AG04449 (cell line): ENCODE data around the gene DOCK1.

Experiments
- CTCF ChIA-PET: fragments of 350-600 bp; formaldehyde crosslinking; extraction: SDS; loops from one replicate; lab custom pipeline; 2021; ENCODE audit warnings: antibody characterized with exemption; lab: Yijun Ruan, JAX
- POLR2A ChIA-PET: fragments of 400-600, 350-600 bp; formaldehyde crosslinking; extraction: SDS; loops from one replicate; lab custom pipeline; 2020; ENCODE audit warnings: antibody characterized with exemption, inconsistent platforms; lab: Yijun Ruan, JAX
- DNase-seq: peaks from one replicate; pipeline ENCODE4 v3.0.0-alpha.2; 2010; ENCODE audit warnings: low read depth, low spot score
- H3K4me3 ChIP-seq: 2 replicates; pipeline ENCODE4 v1.5.1; 2011; ENCODE audit warnings: low read depth, mild to moderate bottlenecking, control low read depth, low read length
- TF ChIP-seq, protein P1 (sequence below): IDR thresholded peaks from one replicate; pipeline ENCODE4 v1.5.1; 2011; ENCODE audit warnings: mild to moderate bottlenecking, moderate library complexity, low read length, control low read depth, inconsistent platforms; ENCODE audit not compliant: insufficient read depth; ENCODE audit errors: missing control alignments

The DOCK1 gene

DNA sequence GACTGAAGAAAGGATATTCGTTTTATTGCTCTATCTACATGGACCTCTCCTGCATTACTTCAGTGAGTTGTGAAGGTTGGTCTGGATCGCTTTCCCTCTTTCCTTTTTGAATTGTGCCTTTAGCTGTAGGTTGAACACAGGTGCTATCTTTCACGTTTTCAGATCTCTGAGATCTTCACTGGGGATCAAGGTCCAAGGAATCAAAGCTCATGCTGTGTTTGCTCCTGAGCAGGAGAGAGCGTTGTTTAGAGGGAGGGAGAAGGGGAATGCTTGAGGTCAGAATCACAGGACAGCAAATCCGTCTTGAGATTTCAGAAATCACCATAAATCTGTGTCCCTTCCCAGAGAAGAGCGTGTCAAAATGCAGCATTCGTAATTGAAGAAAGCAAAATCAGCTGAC is 186.1 kb downstream of the DOCK1 start:
- H3K4me3 ChIP-seq: no peak overlapping the region
- DNase-seq: no peak
- CTCF ChIA-PET: no interaction called here
- TF ChIP-seq, protein P1, sequence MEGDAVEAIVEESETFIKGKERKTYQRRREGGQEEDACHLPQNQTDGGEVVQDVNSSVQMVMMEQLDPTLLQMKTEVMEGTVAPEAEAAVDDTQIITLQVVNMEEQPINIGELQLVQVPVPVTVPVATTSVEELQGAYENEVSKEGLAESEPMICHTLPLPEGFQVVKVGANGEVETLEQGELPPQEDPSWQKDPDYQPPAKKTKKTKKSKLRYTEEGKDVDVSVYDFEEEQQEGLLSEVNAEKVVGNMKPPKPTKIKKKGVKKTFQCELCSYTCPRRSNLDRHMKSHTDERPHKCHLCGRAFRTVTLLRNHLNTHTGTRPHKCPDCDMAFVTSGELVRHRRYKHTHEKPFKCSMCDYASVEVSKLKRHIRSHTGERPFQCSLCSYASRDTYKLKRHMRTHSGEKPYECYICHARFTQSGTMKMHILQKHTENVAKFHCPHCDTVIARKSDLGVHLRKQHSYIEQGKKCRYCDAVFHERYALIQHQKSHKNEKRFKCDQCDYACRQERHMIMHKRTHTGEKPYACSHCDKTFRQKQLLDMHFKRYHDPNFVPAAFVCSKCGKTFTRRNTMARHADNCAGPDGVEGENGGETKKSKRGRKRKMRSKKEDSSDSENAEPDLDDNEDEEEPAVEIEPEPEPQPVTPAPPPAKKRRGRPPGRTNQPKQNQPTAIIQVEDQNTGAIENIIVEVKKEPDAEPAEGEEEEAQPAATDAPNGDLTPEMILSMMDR: no peak
- POLR2A ChIA-PET: no interaction called here

DNA sequence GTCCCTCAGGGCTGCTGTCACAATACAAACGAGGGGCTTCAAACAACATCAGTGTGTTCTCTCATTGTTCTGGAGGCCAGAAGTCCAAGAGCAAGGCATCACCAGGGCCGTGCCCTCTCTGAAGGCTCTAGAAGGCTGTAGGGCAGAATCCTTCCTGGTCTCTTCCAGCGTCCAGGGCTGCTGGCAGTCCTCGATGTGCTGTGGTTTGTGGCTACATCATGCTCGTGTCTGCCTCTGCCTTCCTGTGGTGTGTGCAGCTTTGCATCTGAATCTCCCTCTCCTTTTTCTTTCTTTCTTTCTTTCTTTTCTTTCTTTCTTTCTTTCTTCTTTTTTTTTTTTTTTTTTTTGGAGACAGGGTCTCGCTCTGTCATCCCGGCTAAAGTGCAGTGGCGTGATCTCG is 187.7 kb downstream of the DOCK1 start:
- POLR2A ChIA-PET: no interaction called here

DNA sequence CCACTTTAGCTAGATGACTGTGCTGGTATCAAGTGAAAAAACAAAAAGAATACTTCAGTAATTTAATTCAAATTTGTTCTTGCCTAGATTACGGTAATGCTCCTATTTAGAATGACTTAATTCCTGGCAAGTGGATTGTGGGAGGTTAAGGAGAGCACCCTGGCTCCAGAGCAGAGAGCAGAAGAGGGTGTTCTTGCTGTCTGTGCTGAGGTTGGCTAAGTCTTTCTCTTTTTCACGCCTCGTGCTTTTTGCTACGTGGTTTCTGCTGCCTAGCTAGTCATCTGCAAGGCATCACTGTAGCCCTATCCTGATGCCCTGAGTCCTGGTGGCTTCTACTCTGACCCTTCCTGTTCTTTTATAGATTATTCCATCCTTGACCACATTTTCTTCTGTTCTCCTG is 189.8 kb downstream of the DOCK1 start:
- ChIA-PET POLR2A (no interaction called here), CTCF (no interaction called here)
- no peak overlapping the region for H3K4me3 ChIP-seq
- no peak for DNase-seq
- TF ChIP-seq, protein P1: no peak

More for the DNA sequence above, 187.7 kb downstream of the DOCK1 start:
- no peak for DNase-seq
- CTCF ChIA-PET: no interaction called here
- no peak overlapping the region for H3K4me3 ChIP-seq
- TF ChIP-seq, protein P1: no peak

DNA sequence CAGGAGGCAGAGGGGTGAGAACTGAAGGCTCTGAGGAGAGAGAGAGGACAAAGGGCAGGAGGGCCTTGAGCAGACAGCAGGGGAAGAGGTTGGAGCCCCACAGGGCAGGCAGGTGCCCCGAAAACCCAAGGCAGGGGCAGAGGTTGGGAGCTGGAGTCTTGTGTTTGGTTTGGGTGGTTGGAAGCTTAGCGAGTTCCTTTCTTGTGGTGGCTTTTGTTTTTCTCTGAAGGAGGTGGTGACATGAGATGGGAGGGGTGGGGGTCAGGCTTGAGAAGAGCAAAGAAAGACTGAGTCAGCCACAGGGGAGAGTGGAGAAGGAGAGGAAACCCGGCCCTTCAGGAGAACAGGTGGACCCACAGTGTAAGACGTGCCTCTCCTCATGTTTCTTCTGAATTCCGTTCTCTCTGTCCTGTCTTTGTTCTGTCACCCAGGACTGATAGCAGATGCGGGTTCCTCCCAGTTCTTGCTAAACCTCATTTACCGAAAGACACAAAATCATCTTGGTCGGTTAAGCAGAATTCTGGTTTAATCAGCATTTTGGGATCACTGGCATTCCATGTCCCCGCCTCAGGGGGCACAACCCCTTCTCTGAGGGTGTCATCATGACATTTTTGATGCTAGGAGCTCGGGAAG is 195.9 kb downstream of the DOCK1 start:
- CTCF ChIA-PET: no interaction called here
- no peak for DNase-seq
- no peak overlapping the region for H3K4me3 ChIP-seq
- TF ChIP-seq, protein P1: no peak
- POLR2A ChIA-PET: no interaction called here

DNA sequence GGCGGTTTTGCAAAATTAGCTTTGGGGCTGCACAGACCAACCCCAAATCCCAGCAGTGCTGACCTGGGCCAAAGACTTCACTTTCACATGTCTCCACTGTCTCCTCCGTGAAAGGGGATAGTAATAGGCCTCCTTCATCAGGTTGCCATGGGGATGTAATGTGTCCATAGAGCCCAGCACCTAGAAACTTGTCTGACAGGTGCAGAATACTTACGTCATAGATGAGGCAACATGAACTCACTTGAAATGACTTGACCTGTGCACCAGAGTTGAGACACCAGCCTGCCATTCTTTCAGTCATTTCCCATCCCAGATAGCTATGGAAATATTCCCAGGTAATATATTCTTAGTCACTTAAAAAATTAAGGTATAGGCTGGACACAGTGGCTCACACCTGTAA is 196.9 kb downstream of the DOCK1 start:
- H3K4me3 ChIP-seq: no peak overlapping the region
- TF ChIP-seq, protein P1: no peak
- ChIA-PET POLR2A (no interaction called here), CTCF (no interaction called here)
- no peak for DNase-seq

DNA sequence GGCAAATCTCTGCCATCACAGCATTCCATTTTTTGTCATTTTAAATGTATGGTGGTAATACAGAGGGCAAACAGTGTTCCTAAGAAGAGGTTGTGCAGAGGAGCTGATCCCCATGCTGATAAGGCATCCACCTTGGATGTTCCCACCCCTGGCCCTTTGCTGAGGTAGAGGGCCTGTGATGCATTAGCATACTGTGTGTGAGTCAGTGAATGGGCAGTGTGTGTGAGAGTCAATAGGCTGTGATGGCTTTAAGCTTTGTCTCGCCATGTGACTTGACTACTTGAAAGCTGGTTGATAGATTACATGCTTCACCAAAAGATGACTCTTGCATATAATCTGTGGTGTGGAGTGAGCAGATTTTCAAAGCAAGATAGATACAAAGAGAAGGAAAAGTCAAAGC is 209.9 kb downstream of the DOCK1 start:
- POLR2A ChIA-PET: no interaction called here
- CTCF ChIA-PET: no interaction called here
- TF ChIP-seq, protein P1: no peak

More for the DNA sequence above, 209.9 kb downstream of the DOCK1 start:
- H3K4me3 ChIP-seq: no peak overlapping the region
- DNase-seq: no peak
